HFFc6 (cell line): ENCODE data around the gene NMUR1. TPM values are rescaled to one million over a fixed set of nuclear protein-coding genes. Genes with fewer than 3 reads are reported as not detected.

Source experiments
- DNase-seq: peaks from one replicate; pipeline ENCODE4 v3.0.0-alpha.2; 2018
- H3K27ac Mint-ChIP-seq: 2 replicates; pipeline ENCODE4 v1.8.0; 2020; ENCODE audit warnings: mild to moderate bottlenecking, mixed read lengths
- H3K27me3 Mint-ChIP-seq: 2 replicates; pipeline ENCODE4 v1.8.0; 2021; ENCODE audit warnings: mild to moderate bottlenecking, moderate library complexity, mixed read lengths; ENCODE audit not compliant: insufficient read depth
- H3K36me3 Mint-ChIP-seq: 2 replicates; pipeline ENCODE4 v1.8.0; 2021; ENCODE audit warnings: low read depth, mixed read lengths
- H3K4me1 Mint-ChIP-seq: 2 replicates; pipeline ENCODE4 v1.8.0; 2020; ENCODE audit warnings: low read depth, mixed read lengths
- H3K4me3 Mint-ChIP-seq: 2 replicates; pipeline ENCODE4 v1.8.0; 2020; ENCODE audit warnings: mild to moderate bottlenecking, moderate library complexity, mixed read lengths
- H3K9me3 Mint-ChIP-seq: 2 replicates; pipeline ENCODE4 v1.8.0; 2020; ENCODE audit warnings: mild to moderate bottlenecking, mixed read lengths
- CTCF ChIP-seq: fragments of 200-600 bp; sonication (generic); IDR thresholded peaks from 2 replicates; pipeline ENCODE4 v1.5.0; 2021; ENCODE audit warnings: antibody characterized with exemption, mild to moderate bottlenecking
- total RNA-seq, 6 experiments: library from RNA; stranded (reverse); fragmentation: NEBNext Ultra II Directional; extraction: Animal tissue kit (Norgen Biotek cat#: 25700); gene quantifications; 2 replicates in 1 of 6; 3 replicates in 5 of 6; pipeline ENCODE4 v1.2.3, GENCODE V29; 2021

The NMUR1 gene
- total RNA-seq, 6 experiments from 2014 or later = not detected

GRCh38 chr2:231527091-231527395 lies 3.2 kb downstream of the NMUR1 start:
- no peak overlapping the region for H3K27ac Mint-ChIP-seq
- TF ChIP-seq CTCF = no peak
- peaks cover 5% of the 10 kb centered on the region; the same call in 1 of the 2 replicates for H3K9me3 Mint-ChIP-seq
- DNase-seq = no peak
- no peaks in the 10 kb centered on the region; the same call in 1 of the 2 replicates for H3K4me1 Mint-ChIP-seq
- peaks cover 36% of the 10 kb centered on the region for H3K27me3 Mint-ChIP-seq
- no peaks in the 10 kb centered on the region for H3K36me3 Mint-ChIP-seq
- no peak overlapping the region for H3K4me3 Mint-ChIP-seq

GRCh38 chr2:231526341-231527090 lies 3.7 kb downstream of the NMUR1 start:
- Mint-ChIP-seq H3K27ac (no peak overlapping the region), H3K4me1 (no peaks in the 10 kb centered on the region; the same call in 1 of the 2 replicates), H3K9me3 (peaks cover 5% of the 10 kb centered on the region; the same call in 1 of the 2 replicates), H3K4me3 (no peak overlapping the region), H3K36me3 (no peaks in the 10 kb centered on the region), H3K27me3 (peaks cover 36% of the 10 kb centered on the region)
- no peak for DNase-seq
- no peak for TF ChIP-seq CTCF

- Mint-ChIP-seq H3K27ac (no peak overlapping the region), H3K9me3 (peaks cover 5% of the 10 kb centered on the region; the same call in 1 of the 2 replicates), H3K36me3 (no peaks in the 10 kb centered on the region), H3K27me3 (peaks cover 35% of the 10 kb centered on the region), H3K4me1 (no peaks in the 10 kb centered on the region; the same call in 1 of the 2 replicates), H3K4me3 (no peak overlapping the region)
- no peak for DNase-seq
- TF ChIP-seq CTCF = no peak
Measured at GRCh38 chr2:231525248-231526163, 4.7 kb downstream of the NMUR1 start.

GRCh38 chr2:231524477-231525247 lies 5.6 kb downstream of the NMUR1 start:
- no peak overlapping the region for H3K4me3 Mint-ChIP-seq
- H3K9me3 Mint-ChIP-seq = peaks cover 5% of the 10 kb centered on the region; the same call in 1 of the 2 replicates
- no peak overlapping the region for H3K27ac Mint-ChIP-seq
- H3K4me1 Mint-ChIP-seq = no peaks in the 10 kb centered on the region; the same call in 1 of the 2 replicates
- TF ChIP-seq CTCF = no peak
- H3K36me3 Mint-ChIP-seq = no peaks in the 10 kb centered on the region
- peaks cover 33% of the 10 kb centered on the region for H3K27me3 Mint-ChIP-seq
- DNase-seq = no peak
